Measurements from ENCODE around the gene CD40.

The CD40 gene

GRCh38 chr20:46175127-46175494, 57.0 kb downstream of the CD40 start:
- no peak for DNase-seq

- DNase-seq: no peak
Measured at GRCh38 chr20:46176739-46177378, 58.7 kb downstream of the CD40 start.

DNA sequence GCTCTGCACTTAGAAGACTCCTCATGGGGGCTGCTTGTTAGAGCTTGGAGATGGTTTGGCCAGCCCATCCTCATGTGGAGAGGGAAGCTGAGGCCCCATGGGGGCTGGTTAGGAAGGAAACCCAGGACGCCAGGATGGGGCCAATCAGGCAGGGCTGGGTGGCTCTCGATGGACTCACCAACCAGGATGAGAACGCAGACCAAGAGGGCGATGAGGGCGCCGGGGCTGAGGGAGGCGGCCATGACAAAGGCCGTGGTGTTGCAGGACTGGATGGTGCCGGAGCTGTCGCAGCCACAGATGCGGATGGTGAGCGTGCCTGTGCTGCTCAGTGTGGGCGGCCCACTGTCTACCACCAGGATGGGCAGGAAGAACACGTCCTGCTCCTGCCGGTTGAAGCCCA, 59.7 kb downstream of the CD40 start:
- no peak for DNase-seq

DNA sequence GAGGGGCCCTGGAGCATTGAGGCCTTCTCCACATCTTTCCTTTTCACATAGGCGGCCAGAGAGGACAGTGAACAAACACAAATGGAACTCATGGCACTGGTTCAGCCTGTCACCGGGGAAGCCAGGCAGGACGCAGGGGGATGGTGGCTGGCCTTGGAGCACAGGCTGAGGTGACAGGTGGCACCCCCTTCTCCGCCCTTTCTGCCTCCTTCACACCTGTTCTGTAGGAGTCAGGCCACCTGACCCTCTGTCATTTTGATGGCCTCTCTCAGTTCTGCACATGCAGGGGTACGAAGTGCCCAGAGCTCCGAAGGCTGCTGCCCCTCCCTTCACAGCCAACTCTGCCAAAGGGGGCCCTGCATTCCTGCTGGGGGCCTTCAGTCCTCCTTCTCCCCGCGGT, 60.8 kb downstream of the CD40 start:
- no peak for DNase-seq

Data from MV-4-11 (cell line).